HS-5 (cell line): ENCODE data around the gene KCNJ5.

Source experiments
- DNase-seq: peaks from one replicate; pipeline ENCODE4 v3.0.0-alpha.2; 2012; ENCODE audit warnings: low read depth

The KCNJ5 gene

DNA sequence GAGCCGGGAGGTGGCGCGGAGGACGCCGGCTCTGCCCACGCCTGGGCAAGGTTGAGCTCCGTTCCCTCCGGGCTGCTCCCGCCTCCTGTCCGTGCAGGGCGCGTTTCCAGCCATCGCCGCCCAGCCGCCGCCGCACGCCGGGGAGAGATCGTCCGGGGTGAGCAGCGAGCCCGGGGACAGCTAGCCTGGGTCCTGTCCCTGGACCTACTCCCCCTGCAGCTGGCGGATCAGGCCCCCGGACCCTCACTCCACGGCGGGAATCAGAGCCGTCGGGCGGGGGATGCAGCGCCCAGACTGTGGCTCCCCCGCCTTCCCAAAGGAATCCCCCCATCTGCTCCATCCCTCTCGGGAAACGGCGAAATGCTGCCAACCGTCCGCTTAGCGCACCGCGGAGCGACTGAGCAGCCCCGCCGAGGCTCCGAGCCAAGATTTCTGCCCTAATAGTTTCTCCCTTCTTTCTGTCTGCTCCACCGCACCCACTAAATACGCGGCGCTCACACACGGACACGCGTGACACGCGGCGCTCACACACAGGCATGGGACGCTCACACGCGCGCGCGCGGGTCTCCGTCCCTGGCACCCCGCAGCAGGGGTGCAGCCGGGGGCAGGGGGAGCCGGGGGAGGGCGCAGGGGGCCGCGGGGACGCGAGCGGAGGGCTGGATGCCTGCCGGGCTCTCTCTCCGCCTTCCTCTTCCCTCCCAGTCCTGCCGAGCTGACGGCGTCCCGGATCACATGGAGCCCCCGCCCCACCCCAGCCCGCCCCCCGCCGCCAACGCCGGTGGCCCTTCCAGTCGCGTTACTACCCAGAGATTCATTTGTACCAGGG, at the start of gene KCNJ5:
KCNJ5 (plus strand) TSS at position 814 of the 826 bp plus-strand sequence. CDS start 19,918 bp downstream, outside the sequence.
- no peak for DNase-seq

DNA sequence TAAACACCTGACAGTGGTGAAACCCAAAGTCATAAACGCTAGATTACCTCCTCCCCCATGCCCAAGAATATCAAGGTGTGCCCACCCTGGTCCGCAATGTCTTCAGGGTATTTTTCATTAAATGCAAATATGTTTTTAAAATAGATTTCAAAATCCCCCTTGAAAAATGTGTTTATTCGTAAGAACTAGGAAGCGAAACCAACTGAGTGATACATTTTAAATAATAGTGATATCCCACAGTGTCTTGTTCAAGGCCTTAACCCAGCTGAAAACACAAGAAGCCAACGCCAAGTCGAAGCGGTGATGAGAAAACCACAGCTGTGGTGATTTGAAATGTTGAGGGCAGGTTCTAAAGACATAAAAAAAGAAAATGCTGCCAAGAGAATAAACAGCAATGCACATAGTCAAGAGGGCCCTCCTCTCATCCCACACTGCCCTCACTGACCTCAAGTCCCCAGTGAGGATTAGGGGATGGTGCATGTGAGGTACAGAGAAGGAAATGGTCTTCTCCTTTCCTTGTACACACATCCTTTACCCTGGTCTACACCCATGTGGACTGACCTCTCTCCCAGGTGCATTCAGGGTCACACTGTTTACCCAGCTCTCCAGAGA, 49.6 kb upstream of the KCNJ5 start:
- no peak for DNase-seq

- no peak for DNase-seq
These were observed 47.9 kb upstream of the KCNJ5 start for GRCh38 chr11:128843198-128843785.

- no peak for DNase-seq
These were observed 45.8 kb upstream of the KCNJ5 start for GRCh38 chr11:128845334-128845780.

DNA sequence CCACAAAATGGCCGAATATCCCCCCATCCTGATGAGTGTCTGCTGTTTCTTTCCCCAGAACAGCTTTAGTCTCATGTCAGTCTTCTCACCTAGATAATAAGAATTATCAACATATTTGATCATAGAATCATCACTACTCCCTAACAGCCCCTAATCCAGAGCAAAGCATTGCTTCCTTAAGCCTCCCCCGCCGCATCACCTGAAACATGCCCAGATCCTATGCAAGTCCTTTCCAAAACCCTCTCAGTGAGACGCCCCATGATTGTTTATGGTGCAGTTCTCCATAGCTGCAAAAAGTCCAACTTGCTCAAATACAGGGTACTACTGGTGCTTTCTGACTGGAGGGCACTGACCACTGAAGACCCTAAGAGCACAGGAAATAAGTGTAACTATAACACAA, 44.2 kb upstream of the KCNJ5 start:
- DNase-seq: no peak

GRCh38 chr11:128848815-128849455, 42.2 kb upstream of the KCNJ5 start:
- DNase-seq: no peak

DNA sequence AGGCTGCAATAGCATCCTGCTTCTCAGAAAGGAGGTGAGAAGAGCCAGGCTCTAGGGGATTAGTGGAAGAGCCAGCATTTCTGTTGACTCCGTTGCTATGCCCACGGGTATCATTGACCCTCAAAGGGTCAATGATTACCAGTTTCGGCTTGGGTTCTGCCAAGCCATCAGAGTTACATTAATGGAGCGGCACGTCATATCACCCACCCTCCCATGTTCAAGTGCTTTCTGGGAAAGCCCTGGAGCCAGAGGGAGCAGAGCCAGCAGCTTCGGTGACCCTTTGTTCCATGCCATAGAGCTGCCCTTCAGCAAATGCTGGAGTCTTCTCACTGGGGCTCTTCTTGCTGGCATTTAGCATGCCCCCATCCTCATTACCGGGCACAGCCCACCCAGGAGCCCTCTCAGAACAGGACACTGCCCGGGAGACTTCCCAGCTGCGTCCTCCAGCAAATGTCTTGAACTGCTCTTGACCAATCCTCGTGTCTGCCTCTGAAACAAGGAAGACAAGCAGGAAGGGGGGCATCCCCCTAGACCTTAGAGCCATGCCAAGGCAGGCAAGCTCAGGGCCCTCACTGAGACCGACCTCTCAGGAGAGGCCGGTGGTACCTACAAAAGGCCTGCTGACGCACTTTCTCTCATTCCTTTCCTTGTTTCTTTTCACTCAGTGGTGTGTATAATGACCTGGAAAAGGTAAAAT, 38.7 kb upstream of the KCNJ5 start:
- DNase-seq: no peak

DNA sequence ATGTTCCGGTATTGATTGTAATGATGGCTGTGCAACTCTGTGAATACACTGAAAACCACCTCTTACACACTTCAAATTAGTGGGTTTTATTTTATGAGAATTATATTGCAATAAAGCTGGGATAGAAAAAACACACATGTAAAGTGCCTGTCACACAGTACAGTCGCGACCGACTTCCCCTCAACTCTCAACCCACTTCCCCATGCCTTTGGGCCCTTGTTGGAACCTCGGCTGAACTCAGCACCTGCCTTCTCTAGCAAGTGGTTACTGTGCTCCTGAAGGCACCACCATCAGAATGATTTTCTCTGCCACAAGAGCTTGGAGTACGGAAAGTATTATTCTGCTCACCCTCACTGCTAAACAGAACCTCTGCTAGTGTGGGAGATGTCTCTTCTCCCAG, 37.6 kb upstream of the KCNJ5 start:
- DNase-seq: no peak

DNA sequence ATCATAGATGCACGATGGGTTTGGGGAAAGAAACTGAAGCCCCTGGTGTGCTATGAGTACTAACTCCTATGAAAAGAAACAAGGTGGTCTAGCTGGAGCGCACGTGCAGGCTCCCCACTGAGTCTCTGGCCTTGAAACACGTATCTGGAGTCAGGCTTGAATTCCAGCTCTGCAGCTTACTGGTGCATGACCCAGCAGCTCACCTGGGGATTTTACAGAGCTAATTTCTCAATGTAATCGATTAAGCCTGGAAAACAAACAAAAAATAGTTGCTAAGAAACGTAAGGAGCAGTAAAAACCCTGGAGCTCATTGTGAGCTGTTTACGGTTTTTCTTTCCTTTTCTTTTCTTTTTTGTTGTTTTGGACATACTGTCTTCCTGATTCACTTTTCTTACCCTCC, 36.3 kb upstream of the KCNJ5 start:
- no peak for DNase-seq

DNA sequence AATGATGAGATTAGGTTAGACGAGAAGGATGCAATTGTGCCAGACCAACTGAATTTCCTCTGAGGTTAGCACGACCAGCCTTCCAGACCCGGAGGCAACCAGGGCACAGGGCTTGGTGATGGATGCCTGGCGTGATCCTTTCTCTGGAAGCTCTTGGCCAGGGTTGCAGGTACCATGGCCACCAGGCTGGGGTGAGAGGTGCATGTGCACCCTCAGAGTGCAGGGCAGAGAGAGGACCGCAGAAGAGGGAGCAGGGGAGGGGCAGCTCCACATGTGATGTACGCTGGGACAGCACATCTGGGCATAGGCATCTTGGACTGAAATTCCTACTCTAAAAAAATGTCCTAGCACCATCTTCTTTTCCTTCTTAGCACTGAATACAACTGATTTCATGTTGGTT, 34.9 kb upstream of the KCNJ5 start:
- DNase-seq: no peak

DNA sequence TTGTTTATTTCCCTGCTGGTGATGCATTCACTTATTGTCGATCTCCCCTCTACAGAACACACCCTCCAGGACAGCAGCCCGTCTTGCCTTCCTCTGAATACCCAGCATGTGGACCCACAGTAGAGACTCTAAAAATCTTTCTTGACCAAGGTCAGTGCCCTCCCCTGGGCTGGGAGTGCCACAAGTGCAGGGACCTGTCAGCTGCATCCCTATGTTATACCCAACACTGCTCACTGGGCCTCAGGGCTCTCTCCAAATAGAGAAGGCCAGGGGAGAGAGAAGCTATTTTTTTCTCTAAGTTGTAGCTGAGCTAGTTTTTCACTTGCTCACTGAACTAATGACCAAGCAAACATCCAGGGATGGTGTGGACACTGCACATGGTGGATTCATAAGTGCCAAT, 33.8 kb upstream of the KCNJ5 start:
- no peak for DNase-seq

DNA sequence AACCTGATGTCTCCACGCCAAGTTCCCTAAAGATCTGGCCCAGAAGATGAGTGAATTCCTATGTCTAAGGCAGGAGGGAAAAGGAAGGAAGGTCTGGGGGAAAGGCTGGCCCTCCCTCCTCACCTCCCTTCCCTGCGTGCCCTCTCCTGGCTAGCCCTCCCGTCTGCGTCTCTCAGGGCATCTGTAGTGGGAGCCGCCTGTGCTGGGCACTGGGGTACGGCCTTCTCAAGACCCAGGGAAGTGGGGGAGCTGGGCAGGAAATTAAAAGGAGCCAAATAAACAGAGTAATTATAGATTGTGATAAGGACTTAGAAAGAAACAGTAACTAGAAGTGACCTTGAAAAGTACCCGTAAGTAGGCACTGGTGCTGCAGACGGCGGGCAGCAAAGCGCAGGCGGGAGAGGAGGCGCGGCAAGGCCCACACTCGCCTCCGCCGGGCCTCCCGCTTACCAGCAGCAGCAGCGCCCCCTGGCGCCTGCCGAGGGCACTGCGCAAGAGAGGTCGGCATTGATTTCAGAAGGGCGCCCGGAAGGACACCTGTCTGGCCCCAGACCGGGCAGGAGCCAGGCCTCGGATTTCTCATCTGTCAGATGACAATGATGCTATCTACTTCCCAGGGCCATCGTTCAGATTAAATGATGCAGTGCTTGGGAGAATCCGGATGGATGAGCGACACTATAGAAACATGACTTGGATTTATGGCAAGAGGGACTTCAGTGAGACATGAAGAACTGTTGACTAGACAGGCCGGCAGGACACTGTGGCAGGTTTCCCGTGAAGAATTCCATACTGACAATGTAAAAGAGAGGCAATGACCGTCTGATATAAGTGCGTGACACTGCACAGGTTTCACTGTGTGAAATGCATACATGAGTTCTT, 31.4 kb upstream of the KCNJ5 start:
- DNase-seq: no peak

DNA sequence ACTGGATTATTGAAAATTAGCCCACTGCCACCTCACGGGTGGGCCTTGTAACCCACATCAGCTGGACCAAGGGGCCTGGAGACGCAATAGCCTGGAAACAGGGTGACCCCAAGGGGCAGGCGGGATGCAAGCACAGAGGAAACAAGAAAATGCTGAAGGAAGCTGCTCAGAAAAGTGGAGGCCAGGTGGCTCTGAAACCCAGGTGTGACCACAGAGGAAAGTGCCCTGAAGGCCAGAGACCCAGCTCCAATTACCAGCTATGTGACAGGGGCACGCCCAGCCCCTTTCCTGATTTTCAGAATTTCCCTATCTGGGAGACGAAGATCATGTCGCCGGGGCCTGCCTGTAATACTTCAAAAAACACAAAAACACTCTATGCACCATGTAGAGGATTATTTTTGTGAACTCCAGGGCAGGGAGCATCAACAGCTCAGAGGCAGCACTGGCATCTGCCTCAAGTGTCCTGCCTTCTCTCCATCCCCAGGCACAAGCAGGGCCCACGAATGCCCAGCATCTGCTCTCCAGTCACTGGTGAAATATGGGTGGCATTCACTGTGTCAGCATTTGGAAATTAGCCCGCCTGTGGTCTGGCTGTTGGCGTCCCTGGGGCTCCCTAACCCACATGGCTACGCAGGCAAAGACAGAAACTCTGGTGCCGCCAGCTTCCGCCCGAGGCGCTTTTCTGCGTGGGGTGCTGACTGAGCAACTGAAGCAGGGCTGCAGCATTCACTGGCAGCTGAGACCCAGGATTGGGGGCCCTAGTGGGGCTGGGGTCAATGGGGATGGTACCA, 30.4 kb upstream of the KCNJ5 start:
- DNase-seq: no peak

DNA sequence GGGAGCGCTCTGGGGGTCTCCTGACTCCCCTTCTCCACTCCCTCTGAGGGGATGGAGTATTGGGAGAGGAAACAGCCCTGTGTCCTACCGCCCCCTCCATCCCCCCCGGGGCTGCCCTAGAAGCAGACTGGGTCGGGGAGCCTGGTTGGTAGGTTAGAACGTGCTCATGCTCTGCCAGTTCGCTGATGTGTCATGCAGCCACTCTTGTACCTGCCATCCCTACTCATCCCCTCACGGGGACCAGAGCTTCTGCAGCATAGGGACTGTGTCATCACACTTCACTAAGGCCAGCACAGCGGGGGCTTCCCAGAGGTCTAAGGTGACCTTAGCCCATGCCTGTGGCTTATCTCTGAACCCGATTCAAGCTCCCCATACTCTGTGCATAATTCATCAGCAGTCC, 28.8 kb upstream of the KCNJ5 start:
- DNase-seq: no peak

DNA sequence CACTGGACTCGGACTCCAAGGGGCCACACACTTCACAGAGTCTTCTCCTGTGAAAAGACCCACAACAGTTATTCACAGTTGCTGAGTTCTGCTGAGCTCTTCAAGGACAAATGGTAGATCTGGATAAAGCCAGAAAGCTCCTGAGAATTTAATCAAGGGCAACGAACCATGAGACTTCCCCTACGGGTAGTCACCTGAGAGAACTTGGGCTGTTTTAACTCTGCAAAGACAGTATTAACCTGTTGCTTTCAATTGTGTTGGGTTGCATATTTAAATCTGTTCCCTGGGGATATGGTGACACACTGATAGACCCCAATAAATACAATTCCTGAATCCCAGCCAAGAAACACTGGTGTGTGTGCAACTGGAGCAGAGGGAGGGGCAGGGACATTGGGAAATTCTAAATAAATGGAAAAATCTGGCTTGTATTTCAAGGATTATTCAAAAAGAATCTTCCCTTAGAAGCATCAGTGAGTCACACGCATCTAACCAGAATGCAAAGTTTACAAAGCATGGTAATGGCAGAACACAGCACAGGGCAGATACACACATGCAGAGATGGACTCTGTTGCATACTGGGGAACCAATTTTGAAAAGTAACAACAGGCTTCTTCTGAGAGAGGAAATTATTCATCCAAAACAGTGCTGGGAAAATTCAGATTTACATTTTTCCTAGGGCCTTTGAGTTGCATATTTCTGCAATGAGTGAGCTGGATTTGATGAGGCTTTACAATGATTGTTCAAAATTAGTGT, 28.1 kb upstream of the KCNJ5 start:
- peak; percentile 68 for DNase-seq

DNA sequence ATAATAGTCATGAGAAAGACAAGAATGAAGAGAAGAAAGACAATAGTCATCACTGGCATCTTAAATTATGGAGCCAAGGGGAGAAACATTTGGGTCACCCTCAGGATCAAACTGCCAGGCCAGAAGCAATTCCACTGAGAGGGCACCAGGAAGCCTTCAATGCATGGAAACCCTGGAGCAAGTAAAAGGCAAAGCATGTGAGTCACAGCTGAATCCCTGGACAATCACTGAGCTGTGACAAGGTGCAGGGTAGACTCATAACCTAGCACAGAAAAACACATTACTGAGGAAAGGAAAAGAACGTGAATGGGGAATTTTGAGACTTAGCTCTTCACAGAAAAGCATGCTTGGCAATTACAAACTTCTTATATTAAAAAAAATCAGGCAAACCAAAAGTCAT, 25.7 kb upstream of the KCNJ5 start:
- DNase-seq: no peak

GRCh38 chr11:128867277-128867676, 23.9 kb upstream of the KCNJ5 start, which contains the start of gene KCNJ1:
Gene KCNJ1, minus strand, starts transcription at chr11:128867296. Its CDS starts 27,053 bp downstream, at chr11:128840243.
- no peak for DNase-seq

DNA sequence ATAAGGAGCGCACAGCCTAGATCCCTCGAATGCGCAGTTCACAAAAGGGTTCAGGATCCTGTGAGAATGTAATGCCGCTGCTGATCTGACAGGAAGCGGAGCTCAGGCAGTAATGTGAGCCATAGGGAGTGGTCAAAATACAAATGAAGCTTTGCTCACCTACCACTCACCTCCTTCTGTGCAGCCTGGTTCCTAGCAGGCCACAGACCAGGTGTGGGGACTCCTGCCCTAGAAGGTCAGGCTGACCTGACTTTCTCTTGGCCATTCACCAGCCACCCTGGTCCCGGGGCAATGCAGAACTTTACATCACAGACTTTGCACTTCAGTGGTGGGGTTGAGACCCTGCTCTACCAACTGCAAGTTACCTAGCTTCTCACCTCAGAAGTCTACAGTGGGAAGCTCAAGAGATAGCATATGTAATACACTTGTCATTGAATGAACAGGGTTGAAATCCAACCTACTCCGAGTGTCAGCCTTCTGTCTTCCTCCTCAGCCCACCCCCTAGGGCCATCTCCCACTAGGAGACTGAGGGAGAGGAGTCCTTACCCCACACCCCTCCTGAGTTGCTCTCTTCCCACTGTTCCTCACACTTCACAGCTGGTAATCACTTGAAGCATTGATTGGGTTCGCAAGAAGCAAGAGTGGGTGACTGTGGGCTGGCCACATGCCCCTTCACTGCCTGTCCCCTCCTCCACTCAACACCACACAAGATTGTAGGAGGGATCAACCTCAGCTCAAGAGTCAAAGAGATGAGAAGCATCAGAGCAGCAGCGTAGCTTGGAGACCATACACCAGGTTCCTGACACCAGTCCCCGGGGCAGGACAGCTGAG, 22.1 kb upstream of the KCNJ5 start:
- DNase-seq: no peak
